H7 (cell line): ENCODE measurements around the gene KCNH1. TPM values are rescaled to one million over a fixed set of nuclear protein-coding genes. Genes with fewer than 3 reads are reported as not detected.

Experiments
- DNase-seq: peaks from one replicate; pipeline ENCODE4 v3.0.0; 2012
- H3K27me3 ChIP-seq: 2 replicates; pipeline ENCODE4 v1.6.0; 2011; ENCODE audit warnings: mild to moderate bottlenecking, low read length; ENCODE audit not compliant: control insufficient read depth, insufficient read depth
- H3K36me3 ChIP-seq: replicated peaks from 2 replicates; pipeline ENCODE4 v1.5.1; 2011; ENCODE audit warnings: low read length; ENCODE audit not compliant: control insufficient read depth, insufficient read depth
- H3K4me3 ChIP-seq: 2 replicates; pipeline ENCODE4 v1.5.1; 2011; ENCODE audit warnings: low read depth, mild to moderate bottlenecking, control low read depth, low read length, moderate library complexity; ENCODE audit not compliant: insufficient read depth
- total RNA-seq: library from RNA; depleted of rRNA; stranded (reverse); fragments of >200 nt; shearing (Covaris generic); gene quantifications from 2 replicates; pipeline ENCODE4 v1.2.3, GENCODE V29; 2014

KCNH1 gene
- total RNA-seq, 1 experiment from 2014 or later: 0.07 TPM

DNA sequence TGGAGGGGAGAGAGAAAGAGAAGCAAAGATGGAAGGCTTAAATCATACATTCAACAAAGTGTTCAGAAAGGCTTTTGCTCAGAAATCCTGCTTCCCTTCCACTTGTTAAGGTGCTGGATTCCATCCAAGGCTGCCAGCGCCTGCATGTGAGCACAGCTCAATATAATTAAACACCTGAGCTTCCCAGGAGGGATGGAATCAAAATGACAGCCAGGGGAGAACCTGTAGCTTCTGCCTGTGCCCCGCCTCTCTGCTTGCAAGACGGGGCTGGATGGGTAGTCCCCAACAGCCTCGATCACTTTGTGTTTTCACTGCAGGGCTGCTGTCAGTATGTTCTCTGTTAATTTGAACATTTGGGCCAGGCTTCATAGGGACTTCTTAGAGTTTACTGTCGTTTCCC is 225.7 kb downstream of the KCNH1 start:
- H3K36me3 ChIP-seq: no peaks in the 10 kb centered on the region
- H3K4me3 ChIP-seq: no peak overlapping the region
- H3K27me3 ChIP-seq: no peaks in the 10 kb centered on the region; the same call in 1 of the 2 replicates
- DNase-seq: no peak

DNA sequence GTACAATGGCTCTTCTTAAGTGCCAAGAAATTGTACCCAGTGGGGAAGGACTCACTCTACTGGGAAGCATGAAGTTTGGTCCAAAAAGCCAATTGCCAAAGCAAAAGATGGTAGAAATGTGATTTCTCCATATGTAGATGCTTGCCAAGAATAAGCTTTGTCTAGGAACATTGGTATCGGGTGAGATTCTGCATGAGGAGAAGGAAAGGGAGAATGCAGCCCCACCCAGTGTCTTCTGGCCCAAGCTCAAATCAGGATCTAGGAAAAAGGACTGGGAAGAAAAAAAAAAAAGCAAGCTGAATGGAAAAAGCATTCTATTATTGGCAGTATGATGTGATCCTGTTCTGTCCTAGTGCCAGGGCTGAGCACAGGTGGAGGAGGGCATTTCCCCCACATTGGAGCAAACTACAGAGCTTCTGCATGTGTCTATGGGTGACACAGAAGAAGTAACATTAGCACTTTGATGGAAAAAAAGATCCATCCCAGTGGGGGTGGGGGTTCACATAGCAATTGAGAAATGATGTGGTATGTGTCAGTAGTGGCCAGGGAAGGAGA is 226.6 kb downstream of the KCNH1 start:
- H3K27me3 ChIP-seq: no peaks in the 10 kb centered on the region; the same call in 1 of the 2 replicates

GRCh38 chr1:210905944-210906453 is 227.9 kb downstream of the KCNH1 start:
- no peaks in the 10 kb centered on the region for H3K27me3 ChIP-seq
- DNase-seq: no peak
- H3K4me3 ChIP-seq: no peak overlapping the region
- no peaks in the 10 kb centered on the region for H3K36me3 ChIP-seq

More for the DNA sequence above, 226.6 kb downstream of the KCNH1 start:
- DNase-seq: no peak
- no peak overlapping the region for H3K4me3 ChIP-seq
- no peaks in the 10 kb centered on the region for H3K36me3 ChIP-seq

GRCh38 chr1:210905365-210905904 is 228.5 kb downstream of the KCNH1 start:
- H3K4me3 ChIP-seq: no peak overlapping the region
- no peaks in the 10 kb centered on the region for H3K36me3 ChIP-seq
- DNase-seq: no peak
- H3K27me3 ChIP-seq: no peaks in the 10 kb centered on the region

DNA sequence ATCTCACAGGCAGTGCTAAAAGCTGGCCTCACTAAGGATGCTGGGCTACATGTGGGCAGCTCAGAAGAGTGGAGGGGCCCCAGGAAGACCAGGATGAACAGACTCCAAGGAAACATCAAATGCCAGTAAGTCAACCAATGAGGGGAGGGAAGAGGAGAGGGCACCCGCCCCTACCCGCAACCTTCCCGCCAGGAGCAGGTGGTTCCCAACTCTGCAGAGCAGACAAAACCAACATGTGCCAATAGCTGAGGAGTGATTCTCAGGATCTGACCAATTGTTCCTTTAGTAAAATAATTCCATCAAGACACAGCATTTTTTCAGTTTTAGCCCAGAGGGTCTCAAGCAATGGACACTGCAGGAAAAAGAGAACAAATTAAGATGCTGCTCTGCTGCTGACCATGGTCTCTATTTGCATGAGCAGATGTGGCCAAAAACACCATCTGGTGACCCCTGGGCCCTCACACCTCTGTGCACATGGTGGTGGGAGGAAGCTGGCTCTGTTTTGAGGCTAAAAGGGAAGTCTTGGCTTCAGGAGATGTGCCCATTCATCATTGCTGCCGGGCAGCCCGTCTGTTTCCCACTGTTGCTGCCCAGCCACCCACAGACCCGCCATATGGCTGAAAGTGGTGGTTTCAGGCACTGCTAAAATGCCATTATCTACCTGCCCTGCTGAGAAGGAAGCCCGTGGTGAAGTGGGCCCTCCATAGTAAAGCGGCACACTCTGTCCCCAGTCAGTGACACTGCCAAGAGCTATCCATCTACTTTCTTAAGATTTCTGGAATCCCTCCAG is 231.8 kb downstream of the KCNH1 start:
- no peak overlapping the region for H3K4me3 ChIP-seq
- no peaks in the 10 kb centered on the region for H3K36me3 ChIP-seq
- H3K27me3 ChIP-seq: no peaks in the 10 kb centered on the region
- no peak for DNase-seq

DNA sequence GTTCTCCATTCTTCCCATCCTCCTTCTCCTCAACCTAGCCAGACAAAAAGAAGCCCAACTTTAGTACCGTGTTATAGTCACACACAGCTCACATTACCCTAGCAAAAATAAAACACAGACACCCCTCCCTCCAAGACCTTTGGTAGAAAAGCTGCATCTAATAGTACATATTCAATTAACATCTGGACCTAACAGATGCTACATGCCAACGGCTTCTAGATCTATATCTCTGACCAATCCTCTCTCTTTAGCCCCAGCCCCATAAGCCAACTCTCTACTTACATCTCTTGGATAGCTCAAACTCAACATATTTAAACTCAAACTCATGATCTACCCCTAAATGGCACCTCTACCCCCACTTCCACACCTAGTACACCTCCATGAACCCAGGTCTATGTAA is 233.1 kb downstream of the KCNH1 start:
- no peak overlapping the region for H3K4me3 ChIP-seq

GRCh38 chr1:210900079-210900478 is 233.9 kb downstream of the KCNH1 start:
- H3K36me3 ChIP-seq: no peaks in the 10 kb centered on the region
- H3K4me3 ChIP-seq: no peak overlapping the region
- DNase-seq: no peak
- H3K27me3 ChIP-seq: no peaks in the 10 kb centered on the region

More for the DNA sequence above, 233.1 kb downstream of the KCNH1 start:
- H3K36me3 ChIP-seq: no peaks in the 10 kb centered on the region
- no peaks in the 10 kb centered on the region for H3K27me3 ChIP-seq
- DNase-seq: no peak

- no peak for DNase-seq
- H3K36me3 ChIP-seq: no peaks in the 10 kb centered on the region
- no peak overlapping the region for H3K4me3 ChIP-seq
- H3K27me3 ChIP-seq: no peaks in the 10 kb centered on the region
Measured at GRCh38 chr1:210899676-210900075, 234.3 kb downstream of the KCNH1 start.

GRCh38 chr1:210898473-210898872 is 235.5 kb downstream of the KCNH1 start:
- Histone ChIP-seq H3K36me3 (no peaks in the 10 kb centered on the region), H3K4me3 (no peak overlapping the region), H3K27me3 (no peaks in the 10 kb centered on the region)
- DNase-seq: no peak

- no peaks in the 10 kb centered on the region for H3K36me3 ChIP-seq
- H3K27me3 ChIP-seq: no peaks in the 10 kb centered on the region
- DNase-seq: no peak
- no peak overlapping the region for H3K4me3 ChIP-seq
Measured at GRCh38 chr1:210883821-210884220, 250.1 kb downstream of the KCNH1 start.

GRCh38 chr1:210882414-210883221 is 251.3 kb downstream of the KCNH1 start:
- Histone ChIP-seq H3K4me3 (no peak overlapping the region), H3K27me3 (no peaks in the 10 kb centered on the region), H3K36me3 (no peaks in the 10 kb centered on the region)
- no peak for DNase-seq

GRCh38 chr1:210878564-210878963 is 255.4 kb downstream of the KCNH1 start:
- Histone ChIP-seq H3K36me3 (no peaks in the 10 kb centered on the region), H3K27me3 (no peaks in the 10 kb centered on the region), H3K4me3 (no peak overlapping the region)
- DNase-seq: no peak

- no peaks in the 10 kb centered on the region for H3K27me3 ChIP-seq
- H3K4me3 ChIP-seq: no peak overlapping the region
- H3K36me3 ChIP-seq: no peaks in the 10 kb centered on the region
- DNase-seq: no peak
Measured at GRCh38 chr1:210876275-210876674, 257.7 kb downstream of the KCNH1 start.

DNA sequence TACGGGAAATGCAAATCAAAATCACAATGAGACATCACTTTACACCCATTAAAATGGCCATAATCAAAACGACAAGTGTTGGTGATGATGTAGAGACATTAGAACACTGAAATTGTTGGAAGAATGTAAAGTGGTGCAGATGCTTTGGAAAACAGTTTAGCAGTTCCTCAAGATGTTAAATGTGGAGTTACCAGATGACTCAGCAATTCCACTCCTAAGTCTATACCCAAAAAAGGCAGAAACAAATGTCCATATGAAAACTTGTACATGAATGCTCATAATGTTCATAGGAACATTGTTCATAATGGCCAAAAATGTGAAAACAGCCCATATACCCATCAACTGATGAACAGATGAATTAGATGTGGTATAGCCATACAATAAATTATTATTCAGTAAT is 267.4 kb downstream of the KCNH1 start:
- Histone ChIP-seq H3K36me3 (no peaks in the 10 kb centered on the region), H3K4me3 (no peak overlapping the region)
- no peak for DNase-seq

More for the DNA sequence above, 267.4 kb downstream of the KCNH1 start:
- H3K27me3 ChIP-seq: no peaks in the 10 kb centered on the region
